MV-4-11 (cell line): ENCODE results near the gene SNRNP25.
A peak's percentile ranks its signal among the peaks of the same experiment; 100 is the strongest.
"Not testable (repeated sequence)": the region's sequence is repeated elsewhere in the genome, so short reads cannot be mapped to it uniquely, and the experiment has no call there.

ENCODE experiments used
- DNase-seq: peaks from one replicate; lab custom pipeline; 2025; lab: John Stamatoyannopoulos, UW

SNRNP25 gene

DNA sequence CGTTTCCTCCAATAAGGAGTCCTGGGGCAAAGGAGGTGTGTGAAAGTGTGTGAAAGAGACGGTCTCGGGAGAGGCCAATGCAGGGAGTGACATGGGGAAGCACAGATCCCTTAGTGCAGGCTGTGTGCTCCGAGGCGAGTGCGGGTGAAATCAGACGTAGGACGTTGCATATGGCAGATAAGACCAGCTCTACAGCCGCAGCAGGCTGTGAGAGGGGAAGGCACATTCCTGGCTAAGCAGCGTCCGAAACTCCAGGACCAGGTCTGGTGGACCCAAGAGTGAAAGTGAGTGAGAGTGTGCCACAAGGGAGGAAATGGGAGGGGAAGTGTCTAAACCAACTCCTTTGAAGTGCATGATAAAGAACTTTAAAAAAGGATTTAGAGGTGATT, 11.6 kb upstream of the SNRNP25 start:
- DNase-seq: no peak

DNA sequence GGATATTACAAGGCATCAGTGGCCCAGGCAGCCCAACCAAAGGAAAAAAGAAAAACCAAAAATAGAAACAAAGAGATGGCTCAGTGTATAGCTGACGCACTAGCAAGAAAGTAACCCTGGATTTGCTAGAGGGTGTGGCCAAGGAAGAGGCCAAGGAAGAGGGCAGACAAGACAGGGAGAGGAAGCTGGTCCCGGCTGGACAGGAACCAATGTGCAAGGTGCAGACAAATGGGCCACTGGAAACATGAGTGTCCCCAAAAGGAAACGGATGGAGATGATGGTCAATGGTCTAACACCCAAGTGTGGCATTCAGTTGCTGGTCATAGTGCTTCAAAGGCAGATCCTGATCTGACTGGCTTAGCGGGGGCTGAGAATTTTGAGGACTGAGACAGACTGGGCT, 10.9 kb upstream of the SNRNP25 start:
- DNase-seq: no peak

GRCh38 chr16:43294-43693, 10.3 kb upstream of the SNRNP25 start:
- no peak for DNase-seq

GRCh38 chr16:44655-45054, 9.0 kb upstream of the SNRNP25 start:
- DNase-seq: no peak

DNA sequence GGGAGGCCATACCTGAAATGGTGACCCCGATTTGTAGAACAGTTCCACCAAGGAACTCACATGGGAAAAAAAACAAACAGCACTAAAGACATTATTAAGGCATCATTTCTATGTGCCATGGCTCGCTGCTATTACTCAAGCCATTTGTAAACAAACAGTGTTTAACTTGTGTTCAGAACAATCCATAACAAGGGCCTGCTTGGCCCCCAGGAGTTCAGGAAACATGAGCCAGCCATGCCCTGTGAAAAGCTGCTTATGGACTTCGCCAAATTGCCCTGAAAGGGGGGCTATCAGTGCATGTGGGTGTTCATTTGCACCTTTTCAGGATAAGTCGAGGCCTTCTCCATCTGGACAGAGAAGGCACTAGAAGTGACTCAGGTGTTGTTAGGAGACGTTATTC, 8.2 kb upstream of the SNRNP25 start:
- no peak for DNase-seq

GRCh38 chr16:46510-46909, 7.1 kb upstream of the SNRNP25 start:
- DNase-seq: not testable (repeated sequence)

DNA sequence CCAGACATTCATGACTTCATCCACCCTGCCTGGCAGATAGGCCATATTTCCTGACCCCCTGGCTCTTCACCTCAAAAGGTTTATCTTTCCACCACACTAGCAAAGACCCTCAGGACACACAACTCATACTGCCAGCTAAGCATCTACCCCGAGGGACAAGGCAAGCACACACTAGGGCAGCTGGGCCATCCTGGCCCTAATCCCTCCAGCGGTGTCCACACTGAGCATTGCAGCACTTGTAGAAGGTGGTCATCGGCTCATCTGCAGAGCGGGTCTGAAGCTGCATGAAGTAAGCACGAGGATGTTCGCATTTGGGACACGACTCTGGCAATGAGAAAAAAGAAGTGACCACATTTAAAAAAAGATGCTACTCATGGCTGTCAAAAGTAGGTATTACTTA, 6.4 kb upstream of the SNRNP25 start:
- DNase-seq: peak; percentile 20

GRCh38 chr16:50769-51591, 2.6 kb upstream of the SNRNP25 start:
- no peak for DNase-seq

GRCh38 chr16:54237-54581, 581 bp downstream of the SNRNP25 start:
- DNase-seq: no peak

GRCh38 chr16:55571-56136, 2.0 kb downstream of the SNRNP25 start:
- DNase-seq: no peak

DNA sequence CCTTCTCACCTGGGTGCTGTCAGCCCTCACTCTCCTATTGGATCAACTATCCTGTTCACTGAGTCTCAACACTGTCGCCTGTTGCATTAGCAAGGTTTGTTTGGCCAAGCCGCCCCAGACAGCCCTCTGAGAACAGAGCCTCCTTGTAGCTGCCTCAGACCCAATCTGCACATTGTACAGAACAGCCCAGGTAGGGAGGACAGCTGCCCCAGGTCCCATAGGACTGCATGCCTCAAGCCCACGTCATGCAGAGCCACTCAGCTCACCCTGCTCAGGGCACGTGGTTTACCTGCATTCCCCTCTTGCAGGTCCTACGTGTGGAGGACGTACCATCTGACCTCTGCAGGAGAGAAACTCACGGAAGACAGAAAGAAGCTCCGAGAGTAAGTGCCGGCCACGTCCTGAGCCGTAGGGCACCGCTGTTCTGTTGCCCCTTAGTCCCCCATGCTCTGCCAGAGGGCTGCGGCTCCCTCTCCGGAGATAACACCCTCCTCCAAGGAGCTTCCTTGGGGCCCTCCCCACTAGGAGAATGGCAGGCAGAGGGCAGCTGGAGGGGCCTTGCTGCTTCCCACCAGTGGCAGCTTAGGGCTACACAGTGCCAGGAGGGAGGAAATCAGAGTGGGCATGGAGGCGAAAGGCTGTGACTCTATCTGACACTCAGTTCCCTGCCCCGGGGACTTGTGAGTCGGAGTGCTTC, 2.8 kb downstream of the SNRNP25 start:
- DNase-seq: no peak

GRCh38 chr16:57711-58110, 4.1 kb downstream of the SNRNP25 start:
- peak; percentile 83 for DNase-seq

GRCh38 chr16:58491-59439, 5.1 kb downstream of the SNRNP25 start:
- DNase-seq: no peak

GRCh38 chr16:59440-60059, 5.9 kb downstream of the SNRNP25 start:
- DNase-seq: no peak

- no peak for DNase-seq
Observed at GRCh38 chr16:60166-60565, 6.5 kb downstream of the SNRNP25 start.

DNA sequence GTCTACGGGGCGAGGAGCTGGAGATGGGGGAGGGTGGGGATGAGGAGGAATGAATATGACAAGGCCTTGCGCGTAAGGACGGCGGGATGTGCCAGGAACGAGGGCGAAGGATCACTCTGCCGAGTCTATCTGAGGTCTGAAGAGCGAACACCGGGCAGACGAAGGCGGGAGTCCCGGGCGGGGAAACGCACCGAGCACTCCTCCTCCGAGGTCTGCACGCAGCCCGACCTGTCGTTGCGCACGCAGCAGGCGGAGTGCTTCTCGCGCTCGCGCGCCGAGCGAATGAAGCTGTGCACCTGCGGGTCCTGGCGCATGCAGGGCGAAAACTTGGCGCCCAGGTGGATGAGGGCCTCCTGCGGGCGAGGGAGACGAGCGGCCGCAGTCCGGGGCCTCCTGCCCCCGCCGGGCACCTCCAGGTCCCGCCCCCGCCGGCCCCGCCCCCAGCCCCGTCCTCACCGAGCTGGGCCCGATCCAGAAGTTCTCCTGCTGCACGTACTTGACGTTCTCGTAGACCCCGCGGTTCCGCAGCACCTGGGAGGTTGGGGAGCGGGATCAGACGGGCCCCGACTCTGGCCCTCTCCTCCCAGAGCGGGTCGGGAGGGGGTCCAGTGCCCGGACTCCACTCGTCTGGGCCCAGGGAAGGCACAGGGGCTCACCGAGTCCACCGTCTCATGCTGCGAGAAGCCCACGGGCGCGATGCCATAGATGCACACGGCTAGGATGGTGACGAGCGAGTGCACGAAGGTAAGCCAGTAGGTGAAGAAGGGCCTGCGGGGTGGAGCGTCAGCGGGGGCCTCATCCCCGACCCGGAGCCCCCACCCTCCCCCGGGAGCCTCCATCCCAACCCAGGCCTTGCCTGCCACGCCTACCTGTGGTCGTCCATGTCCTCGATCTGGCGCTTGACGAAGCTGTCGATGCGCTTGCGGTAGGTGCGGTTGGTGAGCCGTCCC, 7.6 kb downstream of the SNRNP25 start:
- DNase-seq: no peak

GRCh38 chr16:61879-62281, 8.3 kb downstream of the SNRNP25 start:
- DNase-seq: no peak

DNA sequence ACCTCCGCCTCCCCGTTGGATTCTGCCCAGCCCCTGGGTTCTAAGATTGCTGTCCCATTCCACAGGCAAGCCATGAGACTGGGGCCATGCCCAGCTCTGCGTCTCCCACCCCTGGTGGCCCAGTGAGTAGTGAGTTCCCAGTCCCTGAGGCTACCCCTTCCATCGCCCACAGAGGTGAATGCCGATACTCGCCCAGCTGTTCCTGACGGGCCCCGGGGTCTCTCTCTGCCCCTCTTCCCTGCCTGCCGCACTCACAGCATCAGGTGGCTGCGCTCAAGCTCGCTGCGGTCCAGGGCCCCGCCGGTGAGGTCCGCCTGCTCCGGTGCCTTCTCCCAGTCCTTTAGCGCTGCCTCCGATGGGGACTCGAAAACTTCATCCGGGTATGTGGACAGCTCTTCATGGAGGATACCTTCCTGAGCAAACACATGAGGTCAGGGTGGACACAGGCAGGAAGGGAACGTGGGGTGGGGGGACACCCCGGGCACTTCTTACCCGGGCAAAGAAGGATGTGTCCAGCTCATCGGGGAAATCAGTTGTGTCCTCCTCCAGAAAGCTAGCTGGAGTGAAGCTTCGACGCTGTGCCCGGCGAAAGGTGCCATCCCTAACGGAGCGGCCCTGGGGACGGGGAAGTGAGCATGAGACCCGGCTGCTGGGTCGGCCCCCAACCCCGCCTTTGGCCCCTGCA, 8.8 kb downstream of the SNRNP25 start:
- DNase-seq: no peak

- DNase-seq: no peak
Observed at GRCh38 chr16:62968-63391, 9.4 kb downstream of the SNRNP25 start.

GRCh38 chr16:63466-63865, 9.8 kb downstream of the SNRNP25 start:
- DNase-seq: no peak
